ENCODE measurements around the gene REEP5. TPM values are rescaled to one million over a fixed set of nuclear protein-coding genes. Genes with fewer than 3 reads are reported as not detected.

REEP5 gene
- total RNA-seq, 2 donors from 2014 or later: 38.1 to 46.5 TPM

- H3K9me3 ChIP-seq (ENCODE audit: control insufficient read depth, low read length, poor library complexity, severe bottlenecking): no peaks in the 10 kb centered on the region
- Mint-ChIP-seq H3K4me3 (no peak overlapping the region), H3K4me1 (peaks cover 5% of the 10 kb centered on the region), H3K36me3 (ENCODE audit: low read depth) (peaks cover 14% of the 10 kb centered on the region), H3K27ac (no peak overlapping the region), H3K27me3 (no peaks in the 10 kb centered on the region)
- no peak for ATAC-seq
- DNase-seq: no peak
These were observed 88.1 kb downstream of the REEP5 start for GRCh38 chr5:112833971-112834370.

GRCh38 chr5:112830378-112830777, 91.6 kb downstream of the REEP5 start:
- ATAC-seq (no peak), DNase-seq (no peak)
- Mint-ChIP-seq H3K36me3 (ENCODE audit: low read depth) (peaks cover 7% of the 10 kb centered on the region), H3K27ac (peak overlapping the region; percentile 4), H3K4me1 (peaks cover 2% of the 10 kb centered on the region), H3K27me3 (no peaks in the 10 kb centered on the region), H3K4me3 (no peak overlapping the region)
- H3K9me3 ChIP-seq (ENCODE audit: control insufficient read depth, low read length, poor library complexity, severe bottlenecking): no peaks in the 10 kb centered on the region

Other genes starting within 250 kb of the REEP5 start
- 10 to 100 TPM; 31.0 to 33.2 TPM for gene APC, start 184.3 kb downstream of the REEP5 start, total RNA-seq
- 10 to 100 TPM; 39.9 to 43.0 TPM for gene SRP19, start 60.9 kb downstream of the REEP5 start, total RNA-seq
- 10 to 100 TPM; 80.0 to 83.6 TPM for gene DCP2, start 54.6 kb upstream of the REEP5 start, total RNA-seq

All from T-helper 17 cell (primary cell).